Medulla oblongata (tissue), 1 donor: ENCODE results near the gene GPR62.
"Not testable (repeated sequence)": the region's sequence is repeated elsewhere in the genome, so short reads cannot be mapped to it uniquely, and the experiment has no call there.

ENCODE experiments used
- DNase-seq: peaks from one replicate; pipeline ENCODE4 v3.0.0-alpha.2; 2015; ENCODE audit errors: extremely low spot score

Gene GPR62, protein sequence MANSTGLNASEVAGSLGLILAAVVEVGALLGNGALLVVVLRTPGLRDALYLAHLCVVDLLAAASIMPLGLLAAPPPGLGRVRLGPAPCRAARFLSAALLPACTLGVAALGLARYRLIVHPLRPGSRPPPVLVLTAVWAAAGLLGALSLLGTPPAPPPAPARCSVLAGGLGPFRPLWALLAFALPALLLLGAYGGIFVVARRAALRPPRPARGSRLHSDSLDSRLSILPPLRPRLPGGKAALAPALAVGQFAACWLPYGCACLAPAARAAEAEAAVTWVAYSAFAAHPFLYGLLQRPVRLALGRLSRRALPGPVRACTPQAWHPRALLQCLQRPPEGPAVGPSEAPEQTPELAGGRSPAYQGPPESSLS

DNA sequence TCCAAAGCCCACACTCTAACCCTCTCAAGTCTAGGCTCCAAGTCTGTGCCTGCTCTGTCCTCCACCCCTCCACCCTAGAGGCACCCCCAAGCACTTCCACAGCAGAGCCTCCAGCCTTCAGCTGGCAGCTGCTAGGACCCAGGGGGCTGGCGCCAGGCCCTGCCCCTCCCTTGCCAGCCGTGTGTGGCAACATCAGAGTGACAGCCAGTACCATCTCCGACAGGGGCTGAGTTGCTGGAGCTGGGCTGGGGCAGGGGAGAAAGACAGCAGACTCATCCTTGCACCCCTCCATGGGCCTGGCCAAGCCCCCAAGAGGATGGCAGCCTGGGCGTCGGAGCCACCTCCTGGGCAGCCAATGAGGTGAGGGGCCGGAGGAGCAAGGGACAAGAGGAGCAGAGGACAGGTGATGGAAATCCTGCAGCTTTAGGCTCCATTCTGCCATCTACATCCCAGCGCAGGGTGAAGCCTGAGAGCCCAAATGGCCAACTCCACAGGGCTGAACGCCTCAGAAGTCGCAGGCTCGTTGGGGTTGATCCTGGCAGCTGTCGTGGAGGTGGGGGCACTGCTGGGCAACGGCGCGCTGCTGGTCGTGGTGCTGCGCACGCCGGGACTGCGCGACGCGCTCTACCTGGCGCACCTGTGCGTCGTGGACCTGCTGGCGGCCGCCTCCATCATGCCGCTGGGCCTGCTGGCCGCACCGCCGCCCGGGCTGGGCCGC, at the start of gene GPR62:
Gene GPR62 (plus strand): TSS at position 207 of the 718 bp plus-strand sequence. CDS start 272 bp downstream, at position 479.
- peak; percentile 89 for DNase-seq

DNA sequence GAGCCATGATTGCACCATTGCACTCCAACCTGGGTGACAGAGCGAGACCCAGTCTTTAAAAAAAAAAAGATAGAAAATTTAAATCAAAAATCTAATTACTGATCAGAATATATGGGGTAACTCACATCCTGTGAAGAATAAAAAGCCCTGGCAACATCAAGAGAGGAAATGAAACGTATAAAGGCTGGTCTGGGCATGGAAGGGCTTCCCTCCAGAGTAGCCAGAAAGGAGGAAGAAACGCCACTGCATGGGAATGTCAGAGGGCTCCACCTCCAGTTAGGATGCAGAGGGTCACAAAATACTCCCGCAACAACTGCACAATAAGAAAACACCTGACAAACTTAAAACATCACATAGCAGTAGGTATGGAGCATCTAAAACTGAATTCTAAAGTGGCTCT, 47.2 kb upstream of the GPR62 start:
- DNase-seq: no peak

DNA sequence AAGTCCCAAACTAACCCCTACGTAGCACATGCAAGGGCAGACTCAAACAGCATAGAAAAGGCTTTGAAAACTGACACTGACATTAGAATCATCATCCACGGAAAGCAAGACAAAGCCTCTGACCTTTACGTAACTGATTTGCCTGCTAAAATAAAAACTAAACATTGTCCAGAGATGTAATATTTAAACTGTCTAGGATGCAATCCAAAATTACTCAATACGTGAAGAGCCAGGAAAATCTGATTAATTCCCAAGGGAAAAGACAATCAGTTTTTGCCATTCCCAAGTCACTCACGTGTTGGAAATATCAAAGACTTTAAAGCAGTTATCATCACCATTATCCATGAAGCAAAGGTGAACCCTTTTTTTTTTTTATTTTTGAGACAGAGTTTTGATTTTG, 38.8 kb upstream of the GPR62 start:
- no peak for DNase-seq

DNA sequence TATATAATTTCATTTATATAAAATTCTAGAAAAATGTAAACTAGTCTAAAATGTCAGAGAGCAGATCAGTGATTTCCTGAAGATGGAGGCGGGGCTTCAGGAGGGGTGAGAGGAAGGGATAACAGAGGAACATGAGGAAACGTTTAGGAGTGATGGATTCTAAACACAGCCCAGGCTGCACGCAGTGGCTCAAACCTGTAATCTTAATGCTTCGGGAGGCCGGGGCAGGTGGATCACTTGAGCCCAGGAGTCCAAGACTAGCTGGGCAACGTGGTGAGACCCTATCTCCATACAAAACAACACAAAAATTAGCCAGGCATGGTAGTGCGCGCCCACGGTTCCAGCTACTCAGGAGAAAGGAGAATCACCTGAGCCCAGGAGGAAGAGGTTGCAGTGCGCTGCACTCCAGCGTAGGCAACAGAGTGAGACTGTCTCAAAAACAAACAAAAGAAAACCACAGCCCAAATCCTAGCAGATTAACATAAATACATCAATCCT, 34.1 kb upstream of the GPR62 start:
- DNase-seq: no peak

DNA sequence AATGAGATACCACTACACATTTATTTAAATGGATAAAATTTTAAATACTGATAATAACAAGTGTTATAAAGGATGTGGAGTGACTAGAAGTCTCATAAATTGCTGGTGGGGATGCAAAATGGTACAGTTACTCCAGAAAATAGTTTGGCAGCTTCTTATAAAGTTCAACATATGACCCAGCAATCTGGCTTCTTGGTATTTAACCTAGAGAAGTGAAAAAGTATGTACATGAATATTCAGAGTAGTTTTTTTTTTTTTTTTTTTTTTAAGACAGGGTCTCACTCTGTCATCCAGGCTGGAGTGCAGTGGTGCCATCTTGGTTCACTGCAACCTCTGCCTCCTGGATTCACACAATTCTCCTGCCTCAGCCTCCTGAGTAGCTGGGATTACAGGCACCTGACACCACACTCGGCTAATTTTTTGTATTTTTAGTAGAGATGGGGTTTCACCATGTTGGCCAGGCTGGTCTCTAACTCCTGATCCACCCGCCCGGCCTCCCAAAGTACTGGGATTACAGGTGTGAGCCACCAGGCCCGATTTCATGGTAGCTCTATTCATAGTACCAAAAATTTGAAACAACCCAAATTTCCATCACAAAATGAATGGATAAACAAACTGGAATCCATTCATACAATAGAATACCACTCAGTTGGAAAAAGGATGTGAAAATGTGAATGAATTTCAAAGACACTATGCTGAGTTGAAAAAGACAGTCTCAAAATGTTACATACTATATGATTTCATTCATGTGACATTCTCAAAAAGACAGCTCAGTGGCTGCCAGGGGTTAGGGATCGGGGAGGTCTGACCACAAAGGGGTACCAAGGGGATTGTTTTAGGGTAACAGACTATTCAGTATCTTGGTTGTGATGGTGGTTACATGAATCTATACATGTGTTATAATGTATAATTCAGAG, 27.9 kb upstream of the GPR62 start:
- DNase-seq: no peak

DNA sequence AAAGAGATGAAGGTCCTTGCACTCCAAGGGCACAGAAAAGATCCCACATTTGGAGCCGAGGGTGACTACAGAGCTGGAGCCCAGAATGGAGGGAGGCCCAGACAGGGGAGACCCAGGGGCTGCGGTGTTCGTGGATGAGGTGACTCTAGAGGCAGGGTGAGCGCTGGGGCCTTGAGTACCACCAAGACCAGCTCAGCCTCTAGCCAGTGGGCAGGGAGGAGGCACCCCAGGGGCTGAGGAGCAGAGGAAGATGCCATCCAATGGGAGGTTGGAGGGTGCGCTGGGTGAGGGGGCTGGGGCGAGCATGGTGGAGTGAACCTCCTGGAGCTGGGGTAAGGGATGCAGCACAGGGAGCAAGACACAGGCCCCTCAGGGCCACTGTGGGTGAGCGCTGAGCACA, 26.7 kb upstream of the GPR62 start:
- no peak for DNase-seq

DNA sequence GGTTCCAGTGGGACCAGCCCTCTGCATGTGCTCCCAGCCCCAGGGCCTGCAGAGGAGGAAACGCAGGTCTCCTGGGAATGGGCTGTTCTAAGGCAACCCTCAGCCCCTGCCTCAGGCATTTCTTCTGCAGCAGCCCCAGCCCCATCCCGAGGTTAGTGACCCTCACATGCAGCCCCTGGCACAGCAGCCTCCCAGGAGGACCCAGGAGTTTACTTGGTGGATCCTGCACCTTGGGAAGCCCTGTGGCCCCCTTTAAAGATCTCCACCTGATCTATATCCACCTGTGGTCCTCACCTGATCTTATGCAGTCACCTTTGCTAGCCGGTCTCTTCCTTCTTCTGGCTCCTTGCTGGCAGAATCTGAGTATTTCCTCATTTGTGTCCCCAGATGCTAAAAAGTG, 26.2 kb upstream of the GPR62 start:
- DNase-seq: not testable (repeated sequence)

DNA sequence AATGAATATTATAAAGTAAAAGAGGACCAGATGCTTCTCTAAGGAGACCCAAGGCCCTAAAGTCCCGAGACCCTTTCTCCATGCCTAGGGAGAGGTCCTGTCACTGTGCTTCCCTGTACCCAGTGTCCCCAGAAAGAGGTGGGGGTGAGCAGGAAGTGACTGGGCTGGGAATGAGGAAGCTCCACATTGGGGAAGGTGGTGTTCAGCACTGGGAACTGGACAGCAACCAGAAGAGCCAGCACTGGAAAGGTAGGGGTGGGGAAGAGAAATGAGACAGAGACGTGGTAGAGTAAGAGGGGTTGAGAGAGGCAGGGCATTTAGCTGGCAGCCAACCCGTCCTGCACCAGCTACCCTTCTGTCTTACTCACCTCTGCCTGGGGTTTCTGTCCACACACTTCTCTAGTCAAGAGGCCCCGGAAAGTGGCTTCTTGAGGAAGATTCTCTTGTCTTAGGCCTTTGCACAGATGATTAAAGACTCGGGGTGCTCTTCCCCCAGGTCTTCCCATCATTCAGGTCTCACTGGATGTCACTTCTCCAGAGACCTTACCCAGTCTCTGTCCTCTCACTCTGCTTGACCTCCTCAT, 25.7 kb upstream of the GPR62 start:
- no peak for DNase-seq

DNA sequence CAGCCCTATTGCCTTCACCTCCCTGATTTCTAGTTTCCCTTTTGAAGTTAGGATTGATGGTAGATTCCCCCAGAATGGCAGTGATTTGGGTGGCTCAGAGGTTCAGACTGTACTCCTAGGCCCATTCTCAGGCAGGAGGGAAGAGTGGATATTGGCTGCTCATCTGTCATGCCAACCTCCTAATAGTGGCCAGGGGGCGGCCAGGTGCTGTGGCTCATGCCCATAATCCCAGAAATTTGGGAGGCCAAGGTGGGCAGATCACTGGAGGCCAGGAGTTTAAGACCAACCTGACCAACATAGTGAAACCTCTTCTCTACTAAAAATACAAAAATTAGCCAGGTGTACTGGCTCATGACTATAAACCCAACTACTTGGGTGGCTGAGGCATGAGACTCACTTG, 24.7 kb upstream of the GPR62 start:
- DNase-seq: no peak

DNA sequence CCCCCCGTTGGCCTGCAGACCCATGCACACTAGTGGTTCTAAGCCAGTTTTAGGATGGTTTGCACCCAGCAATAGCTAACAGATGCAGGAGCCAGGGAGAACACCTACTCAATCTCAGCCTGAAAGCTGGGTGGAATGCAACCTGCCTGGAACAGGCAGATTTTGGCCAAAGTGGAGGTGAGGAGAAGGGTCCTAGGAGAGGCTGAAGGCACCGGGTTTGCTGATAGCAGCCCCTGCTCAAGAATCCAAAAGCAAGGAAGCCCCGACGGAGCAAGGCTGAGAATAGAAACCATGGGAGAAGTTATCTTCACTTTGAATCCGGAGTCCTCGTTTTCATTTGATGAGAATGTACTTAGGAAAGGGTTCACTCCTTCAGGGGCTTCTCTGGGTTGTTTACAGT, 23.4 kb upstream of the GPR62 start:
- no peak for DNase-seq

DNA sequence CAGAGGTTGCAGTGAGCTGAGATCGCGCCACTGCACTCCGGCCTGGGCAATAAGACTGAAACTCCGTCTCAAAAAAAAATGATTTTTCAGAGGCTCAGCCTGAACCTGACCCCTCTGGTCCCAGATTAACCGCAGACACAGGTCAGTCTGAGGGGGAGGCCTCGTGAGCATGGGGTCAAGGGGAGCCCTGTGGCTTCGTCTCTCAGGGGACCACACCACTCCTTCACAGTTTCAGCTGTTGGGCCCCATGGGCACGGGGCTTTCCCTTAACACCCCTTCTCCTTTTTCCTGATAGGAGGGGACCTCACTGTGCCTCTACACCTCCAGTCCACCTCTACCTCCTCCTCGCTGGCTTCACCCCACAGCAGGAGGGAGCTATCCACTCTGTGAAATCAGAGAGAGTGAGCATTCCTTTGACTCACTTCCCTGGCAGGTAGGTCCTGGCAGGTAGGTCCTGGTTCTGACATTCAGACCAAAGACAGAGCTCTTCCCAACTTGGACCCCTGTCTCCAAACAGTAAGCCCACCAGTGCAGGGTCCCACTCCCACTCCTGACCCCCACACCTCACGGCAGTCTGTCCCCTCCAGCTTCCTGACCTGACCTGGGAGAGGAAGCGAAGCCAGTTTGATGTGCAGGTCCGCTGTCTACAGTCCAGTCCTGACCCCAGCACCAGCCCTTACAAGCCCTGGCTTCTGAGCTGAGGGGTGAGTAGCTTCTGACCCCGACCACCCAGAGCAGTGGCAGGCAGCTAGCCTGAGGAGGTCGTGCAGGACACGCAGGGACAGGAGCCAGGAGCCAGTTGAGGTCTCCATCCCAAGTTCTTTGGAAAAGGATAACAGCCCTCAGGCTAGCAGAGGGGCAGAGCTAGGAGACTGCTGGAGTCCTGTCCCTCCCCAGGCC, 22.5 kb upstream of the GPR62 start:
- no peak for DNase-seq

DNA sequence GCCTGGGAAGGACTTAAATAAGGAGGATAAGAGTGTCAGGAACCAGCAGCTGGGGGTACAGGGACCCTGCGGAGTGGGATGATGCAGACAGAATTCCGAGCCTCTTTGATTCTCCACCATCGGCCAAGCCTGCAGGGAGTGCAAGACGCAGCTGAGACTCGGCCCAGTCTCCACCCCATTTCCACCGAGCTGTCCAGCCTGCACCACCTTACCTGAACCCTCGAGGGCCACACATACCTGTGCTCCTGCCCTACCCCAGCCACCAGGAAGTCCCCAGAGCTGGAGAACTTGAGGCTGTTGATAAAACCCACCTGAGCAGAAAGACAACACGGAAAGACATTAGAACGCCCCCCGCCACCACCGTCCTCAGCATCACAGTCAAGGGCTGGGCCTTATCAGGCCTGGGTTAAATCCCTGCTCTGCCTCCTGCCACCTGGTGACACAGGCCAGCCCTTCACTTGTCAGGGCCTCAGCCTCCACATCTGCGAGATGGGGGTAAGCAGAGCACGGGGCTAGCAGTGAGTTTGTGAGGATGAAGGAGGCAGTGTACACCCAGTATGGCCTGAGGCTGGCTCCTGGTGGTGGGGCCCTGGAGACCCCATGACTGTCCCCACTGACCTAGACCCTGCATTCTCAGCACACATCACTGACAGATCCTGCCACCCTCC, 21.6 kb upstream of the GPR62 start:
- no peak for DNase-seq

DNA sequence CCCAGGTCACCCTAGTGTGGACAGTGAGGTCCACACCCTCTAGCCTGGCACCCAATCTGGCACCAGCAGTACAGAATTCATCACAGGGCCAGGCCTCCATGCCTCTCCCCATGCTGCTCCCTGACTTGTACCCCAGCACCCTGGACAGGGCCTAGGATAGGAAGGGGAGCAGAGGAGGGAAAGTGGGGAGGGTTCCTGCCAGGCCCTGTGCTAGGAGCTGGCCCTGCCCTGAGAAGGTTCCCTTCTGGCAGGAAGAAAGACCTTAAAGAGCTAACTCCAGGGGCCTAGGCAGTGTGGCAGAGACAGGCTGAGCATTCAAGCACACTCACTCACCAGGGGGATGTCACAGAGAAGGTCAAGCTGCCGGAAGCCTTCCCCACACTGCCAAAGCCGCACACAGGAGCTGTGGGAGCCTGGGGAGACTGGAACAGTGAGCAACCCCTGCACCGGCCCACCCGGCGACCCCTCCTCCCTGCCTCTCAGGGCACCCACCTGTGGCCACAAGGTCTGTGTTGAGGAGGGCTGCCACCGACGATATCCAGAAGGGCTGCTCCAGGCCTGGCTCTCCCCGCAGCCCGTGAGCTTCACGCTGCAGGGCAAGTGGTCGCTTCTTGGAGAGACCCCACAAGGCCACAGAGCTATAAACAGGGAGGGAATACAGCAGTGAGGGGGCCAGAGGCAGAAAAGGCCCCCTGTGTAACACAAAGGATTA, 20.9 kb upstream of the GPR62 start:
- DNase-seq: no peak

DNA sequence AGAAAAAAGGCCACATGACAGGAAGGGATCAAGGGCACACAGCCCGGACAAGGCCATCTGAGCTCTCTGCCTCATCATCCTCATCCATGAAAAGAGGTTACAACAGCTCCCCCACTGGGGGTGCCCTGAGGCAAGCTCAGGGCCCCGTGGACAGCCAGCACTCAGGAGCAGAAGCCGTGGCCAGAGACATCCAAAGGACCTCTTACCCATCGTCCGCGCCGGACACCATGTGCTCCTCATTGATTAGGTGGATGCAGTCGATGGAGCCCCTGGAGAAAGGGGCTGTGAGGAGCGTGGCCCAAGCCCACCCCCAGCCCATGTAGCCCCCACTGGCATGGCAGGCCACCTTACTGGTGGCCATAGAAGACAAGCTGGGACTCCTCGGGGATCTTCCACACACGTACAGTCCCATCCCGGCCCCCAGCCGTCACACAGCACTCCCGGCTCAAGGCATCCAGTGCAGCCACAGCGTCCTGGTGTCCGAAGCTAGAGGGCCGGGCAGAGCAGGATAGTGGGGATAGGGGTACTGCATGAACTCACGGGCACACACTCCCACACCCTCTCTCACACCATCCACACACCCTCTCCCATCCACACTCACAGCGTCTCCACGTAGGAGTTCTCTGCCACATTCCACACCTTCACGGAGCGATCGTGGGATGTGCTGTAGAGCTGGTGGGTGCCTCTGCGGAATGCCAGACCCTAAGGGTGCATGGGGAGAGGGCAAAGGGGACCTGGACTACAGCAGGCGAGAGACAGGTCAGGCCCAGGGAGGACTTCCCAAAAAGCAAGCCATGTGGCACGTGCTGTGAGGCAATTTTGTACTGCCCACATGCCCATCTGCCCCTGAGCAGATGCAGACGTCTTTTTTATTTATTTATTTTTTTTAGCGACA, 19.9 kb upstream of the GPR62 start:
- DNase-seq: no peak

DNA sequence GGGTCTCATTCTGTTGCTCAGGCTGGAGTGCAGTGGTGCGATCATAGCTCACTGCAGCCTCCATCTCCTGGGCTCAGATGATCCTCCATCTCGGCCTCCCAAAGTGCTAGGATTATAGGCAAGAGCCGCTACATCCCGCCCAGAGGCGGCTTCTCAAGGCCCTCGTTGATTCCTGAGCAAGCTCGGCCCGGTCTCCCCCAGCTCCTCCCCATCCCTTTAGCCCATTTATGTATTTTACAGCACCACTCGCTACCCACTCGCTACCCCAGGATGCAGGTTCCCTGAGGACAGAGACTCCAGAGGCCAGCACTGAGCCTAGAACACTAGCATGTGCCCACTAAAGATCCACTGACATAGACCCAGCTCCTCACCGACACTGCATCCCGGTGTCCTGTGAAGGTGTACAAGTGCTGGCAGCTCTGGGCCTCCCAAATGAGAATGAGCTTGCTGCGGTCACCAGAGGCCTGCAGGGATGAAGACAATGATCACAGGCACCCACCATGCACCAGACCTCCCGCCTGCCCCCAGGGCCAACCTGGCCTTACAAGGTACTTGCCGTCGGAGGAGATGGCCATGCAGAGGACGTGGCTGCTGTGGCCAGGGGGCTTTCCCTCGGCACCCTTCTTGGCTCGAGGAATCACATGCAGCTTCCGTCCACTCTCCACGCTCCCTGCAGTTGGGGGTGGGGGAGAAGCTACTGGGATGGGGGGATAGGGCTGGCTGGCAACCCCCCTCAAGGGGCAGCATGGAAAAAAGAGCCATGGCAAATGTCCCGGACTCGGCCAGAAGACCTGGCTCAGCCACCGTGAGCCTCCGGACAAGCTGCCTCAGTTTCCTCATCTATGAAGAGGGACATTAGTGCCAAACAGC, 19.1 kb upstream of the GPR62 start:
- DNase-seq: no peak

DNA sequence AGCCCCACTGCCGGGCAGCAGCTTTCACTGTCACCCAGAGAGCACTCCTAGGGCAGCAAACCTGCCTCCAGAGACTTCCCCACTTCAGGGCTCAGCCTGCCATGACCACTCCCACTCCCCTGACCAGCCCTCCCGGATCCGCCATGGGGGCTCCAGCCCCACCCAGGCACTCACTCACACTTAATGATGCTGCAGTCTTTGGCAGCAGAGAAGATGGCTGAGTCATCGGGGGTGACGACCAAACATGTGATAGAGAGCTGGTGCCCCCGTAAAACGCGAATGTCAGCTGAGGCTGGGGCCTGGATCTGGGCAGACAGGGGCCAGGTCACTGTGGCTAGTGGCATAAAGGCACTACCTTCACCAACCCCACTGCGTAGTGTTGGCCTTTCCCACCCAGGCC, 18.2 kb upstream of the GPR62 start:
- DNase-seq: no peak
